HG03439 (cell line): ENCODE results near the gene ARHGEF4.
"Not testable (repeated sequence)": the region's sequence is repeated elsewhere in the genome, so short reads cannot be mapped to it uniquely, and the experiment has no call there.

Source experiments
- ATAC-seq: cut with Tn5 transposase; IDR thresholded peaks from one replicate; pipeline ENCODE4 v1.9.1; 2021; ENCODE audit warnings: mild to moderate bottlenecking, moderate library complexity; ENCODE audit not compliant: unreplicated experiment

Gene ARHGEF4

GRCh38 chr2:130882111-130882690 is 45.5 kb downstream of the ARHGEF4 start:
- ATAC-seq = no peak

- no peak for ATAC-seq
These were observed 46.3 kb downstream of the ARHGEF4 start for GRCh38 chr2:130882991-130883390.

- no peak for ATAC-seq
These were observed 46.8 kb downstream of the ARHGEF4 start for GRCh38 chr2:130883496-130883895.

GRCh38 chr2:130884013-130884412 is 47.3 kb downstream of the ARHGEF4 start:
- ATAC-seq = no peak

- ATAC-seq = no peak
These were observed 47.8 kb downstream of the ARHGEF4 start for GRCh38 chr2:130884503-130884902.

GRCh38 chr2:130887643-130888042 is 50.9 kb downstream of the ARHGEF4 start:
- ATAC-seq = no peak

GRCh38 chr2:130890941-130891669 is 54.4 kb downstream of the ARHGEF4 start:
- ATAC-seq = no peak

- no peak for ATAC-seq
These were observed 55.3 kb downstream of the ARHGEF4 start for GRCh38 chr2:130891966-130892365.

- ATAC-seq = no peak
These were observed 56.4 kb downstream of the ARHGEF4 start for GRCh38 chr2:130892793-130893785.

GRCh38 chr2:130894326-130894942 is 57.7 kb downstream of the ARHGEF4 start:
- ATAC-seq = no peak

- no peak for ATAC-seq
These were observed 60.1 kb downstream of the ARHGEF4 start for GRCh38 chr2:130896813-130897212.

- no peak for ATAC-seq
These were observed 61.8 kb downstream of the ARHGEF4 start for GRCh38 chr2:130898553-130898952.

- no peak for ATAC-seq
These were observed 62.6 kb downstream of the ARHGEF4 start for GRCh38 chr2:130899306-130899705.

- ATAC-seq = no peak
These were observed 64.3 kb downstream of the ARHGEF4 start for GRCh38 chr2:130901061-130901460.

- not testable (repeated sequence) for ATAC-seq
These were observed 64.9 kb downstream of the ARHGEF4 start for GRCh38 chr2:130901626-130902025.

- ATAC-seq = no peak
These were observed 72.1 kb downstream of the ARHGEF4 start for GRCh38 chr2:130908832-130909231.

- no peak for ATAC-seq
These were observed 74.2 kb downstream of the ARHGEF4 start for GRCh38 chr2:130910931-130911330.

- ATAC-seq = no peak
These were observed 74.8 kb downstream of the ARHGEF4 start for GRCh38 chr2:130911482-130911881.

GRCh38 chr2:130911996-130912395 is 75.3 kb downstream of the ARHGEF4 start:
- no peak for ATAC-seq

- ATAC-seq = no peak
These were observed 75.8 kb downstream of the ARHGEF4 start for GRCh38 chr2:130912471-130912870.

GRCh38 chr2:130913891-130914290 is 77.2 kb downstream of the ARHGEF4 start:
- ATAC-seq = no peak
